ENCODE data around the gene PIGV. TPM values are rescaled to one million over a fixed set of nuclear protein-coding genes. Genes with fewer than 3 reads are reported as not detected.
A peak's percentile ranks its signal among the peaks of the same experiment; 100 is the strongest.

PIGV gene
- total RNA-seq, 1 experiment from 2014 or later: 13.2 TPM

- BruUV-seq (replicated peaks): no TSS peak
- ChIA-PET POLR2A (interaction anchor here (0.9 to 1.3 kb wide), 3 partner anchors 10 to 106 kb away, joined by 3 to 5 read pairs (median 3); no protein-coding TSS in a partner anchor), CTCF (interaction anchor here (0.8 to 5.3 kb wide), 9 partner anchors 10 to 290 kb away, joined by 3 to 117 read pairs (median 15); no protein-coding TSS in a partner anchor), RAD21 (ENCODE audit: low non-redundant PET in 1 of 2, low total read pairs in 2 of 2, uncharacterized antibody in 2 of 2, unreplicated experiment in 2 of 2) (interaction anchor here (2.5 to 3.1 kb wide), 2 partner anchors 187 to 188 kb away, joined by 15 to 16 read pairs; no protein-coding TSS in a partner anchor)
- Histone ChIP-seq H3K27ac (ENCODE audit: low read depth, low read length) (no peak overlapping the region), H3K36me3 (ENCODE audit: control insufficient read depth in 1 of 2, insufficient read depth in 2 of 2, low read length in 2 of 2) (0 out of 4 replicates have a peak, but pooled peaks cover 0 to 4% of the 10 kb centered on the region in 2 experiments), H3K9me2 (ENCODE audit: insufficient read depth) (no peaks in the 10 kb centered on the region), H3K79me2 (ENCODE audit: insufficient read depth, low read length) (no peaks in the 10 kb centered on the region), H3K4me3 (replicated peaks in 1 of 2; ENCODE audit: low read depth in 1 of 2, low read length in 2 of 2) (no peak overlapping the region), H3K9me3 (ENCODE audit: control insufficient read depth in 1 of 2, insufficient read depth in 1 of 2, low read depth in 1 of 2, low read length in 2 of 2) (no peaks in the 10 kb centered on the region), H3K4me2 (ENCODE audit: low read length) (no peak overlapping the region), H2AFZ (ENCODE audit: low read depth, low read length, poor library complexity, severe bottlenecking) (no peak overlapping the region), H4K20me1 (ENCODE audit: insufficient read depth) (no peaks in the 10 kb centered on the region), H3K4me1 (ENCODE audit: control insufficient read depth in 1 of 2, insufficient read depth in 2 of 2, low read length in 2 of 2) (peaks cover 13 to 36% of the 10 kb centered on the region in 2 experiments), H3K9ac (ENCODE audit: low read length) (no peak overlapping the region), H3K27me3 (ENCODE audit: insufficient read depth, low read length) (no peaks in the 10 kb centered on the region)
- DNase-seq (ENCODE audit: low read depth, low spot score) (no peak), ATAC-seq (no peak)
- no peak for TF ChIP-seq MAX (IDR thresholded peaks at IDR 0.05)
- TF ChIP-seq SIN3A (IDR thresholded peaks at IDR 0.05; ENCODE audit: low read depth): no peak
- TF ChIP-seq CEBPB (IDR thresholded peaks at IDR 0.05; ENCODE audit: low read depth): no peak
- TF ChIP-seq CBX3 (IDR thresholded peaks at IDR 0.05; ENCODE audit: low read depth): no peak
- TF ChIP-seq ZBTB33 (IDR thresholded peaks at IDR 0.05; ENCODE audit: extremely low read depth, insufficient replicate concordance, low read length): no peak
- no peak for TF ChIP-seq TCF7L2 (IDR thresholded peaks at IDR 0.05; ENCODE audit: borderline replicate concordance, extremely low read depth, insufficient read depth, insufficient read length)
- peak; percentile 7 for TF ChIP-seq POLR2A (IDR thresholded peaks at IDR 0.05; ENCODE audit: borderline replicate concordance, extremely low read depth, insufficient read depth, insufficient read length)
- intact Hi-C loops (cut with micrococcal nuclease): loop anchor here (1.0 kb wide), 4 partner anchors 95 to 290 kb away; no protein-coding TSS in a partner anchor
Observed at GRCh38 chr1:26789931-26790330, 2.2 kb downstream of the PIGV start.

Data from HCT116 (cell line).